Dedifferentiated amniotic fluid mesenchymal stem cell (primary cell): ENCODE data around the gene HS6ST3.
"Not testable (repeated sequence)": the region's sequence is repeated elsewhere in the genome, so short reads cannot be mapped to it uniquely, and the experiment has no call there.

Experiments used
- DNase-seq: peaks from one replicate; pipeline ENCODE4 v3.0.0-alpha.2; 2016; ENCODE audit errors: extremely low spot score

The HS6ST3 gene

DNA sequence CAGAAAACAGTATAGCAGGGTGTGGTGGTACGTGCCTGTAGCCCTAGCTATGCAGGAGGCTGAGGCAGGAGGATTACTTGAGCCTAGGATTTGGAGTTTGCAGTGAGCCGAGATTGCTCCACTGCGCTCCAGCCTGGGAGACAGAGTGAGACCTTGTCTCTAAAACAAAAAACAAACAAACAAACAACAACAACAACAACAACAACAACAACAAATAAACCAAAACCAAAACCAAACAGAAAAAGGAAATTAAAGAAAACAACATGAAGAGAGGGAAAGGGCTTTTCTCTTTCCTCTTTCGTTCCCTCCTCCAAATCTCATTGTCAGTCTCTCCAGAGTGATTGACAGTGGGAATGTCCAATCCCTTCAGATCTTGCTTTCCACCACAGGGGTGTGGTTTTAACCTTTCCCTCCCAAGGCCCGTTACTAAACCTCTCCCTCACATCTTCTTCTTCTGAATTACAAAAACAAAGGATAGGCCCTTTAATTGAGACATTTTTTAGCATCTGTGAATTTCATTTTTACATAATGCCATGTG lies 341.2 kb downstream of the HS6ST3 start:
- DNase-seq: no peak

- DNase-seq: no peak
These were observed 354.8 kb downstream of the HS6ST3 start for GRCh38 chr13:96444676-96445075.

DNA sequence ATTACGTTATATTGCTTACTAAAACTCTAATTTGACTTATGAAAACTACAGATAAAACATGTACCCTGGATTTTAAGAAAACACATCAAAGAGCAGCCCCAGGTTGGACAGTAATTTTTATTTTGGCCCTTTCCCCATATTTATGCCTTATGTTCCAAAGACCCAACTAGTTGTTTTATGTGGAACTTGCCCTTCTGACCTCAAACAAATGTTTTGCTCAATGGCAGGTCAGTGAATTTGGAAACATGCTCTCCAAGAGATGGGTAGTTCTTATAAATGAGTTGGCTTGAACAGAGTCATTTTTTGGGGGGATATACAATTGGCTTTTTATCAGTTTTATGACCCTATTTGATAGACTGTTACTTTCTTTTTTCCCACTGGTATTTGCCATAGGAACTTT lies 360.0 kb downstream of the HS6ST3 start:
- no peak for DNase-seq

- DNase-seq: no peak
These were observed 360.6 kb downstream of the HS6ST3 start for GRCh38 chr13:96450326-96451020.

DNA sequence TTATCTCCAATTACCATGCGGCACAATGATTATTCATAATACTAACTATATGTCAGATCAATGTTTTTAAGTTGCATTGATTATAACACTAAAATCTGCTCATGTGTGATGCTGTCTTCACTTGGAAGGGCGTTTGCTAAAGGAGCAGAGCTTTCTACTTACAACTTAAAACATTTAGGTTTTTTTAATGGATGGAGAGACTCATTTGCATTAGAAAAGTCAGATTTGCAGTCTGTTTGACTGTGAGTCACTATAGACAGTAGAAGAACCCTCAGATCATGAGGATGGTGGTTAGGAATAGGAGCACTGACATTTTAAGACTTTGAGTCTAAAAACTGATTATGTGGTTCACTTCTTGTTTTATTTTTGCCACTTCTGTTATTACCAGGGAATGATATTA lies 364.6 kb downstream of the HS6ST3 start:
- no peak for DNase-seq

DNA sequence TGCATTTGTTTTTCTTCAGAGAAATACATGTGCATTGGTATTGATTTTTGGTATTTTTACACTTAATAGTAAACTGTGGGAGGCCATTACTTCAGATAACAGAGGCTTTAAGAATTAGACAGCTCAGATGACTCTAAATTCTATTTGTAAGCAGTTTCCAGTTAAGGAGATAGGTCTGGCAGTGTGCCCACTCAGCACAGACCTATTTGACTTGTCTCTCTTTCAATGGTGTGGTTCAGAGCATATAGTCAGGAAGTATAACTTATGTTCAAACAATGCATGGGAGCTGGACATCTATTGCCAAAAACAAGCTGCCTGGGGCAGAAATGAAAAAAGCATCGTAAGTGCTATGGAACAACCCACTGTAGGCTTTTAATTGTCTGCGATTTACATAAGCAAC lies 370.7 kb downstream of the HS6ST3 start:
- DNase-seq: no peak

GRCh38 chr13:96473526-96474180 lies 383.7 kb downstream of the HS6ST3 start:
- DNase-seq: no peak

DNA sequence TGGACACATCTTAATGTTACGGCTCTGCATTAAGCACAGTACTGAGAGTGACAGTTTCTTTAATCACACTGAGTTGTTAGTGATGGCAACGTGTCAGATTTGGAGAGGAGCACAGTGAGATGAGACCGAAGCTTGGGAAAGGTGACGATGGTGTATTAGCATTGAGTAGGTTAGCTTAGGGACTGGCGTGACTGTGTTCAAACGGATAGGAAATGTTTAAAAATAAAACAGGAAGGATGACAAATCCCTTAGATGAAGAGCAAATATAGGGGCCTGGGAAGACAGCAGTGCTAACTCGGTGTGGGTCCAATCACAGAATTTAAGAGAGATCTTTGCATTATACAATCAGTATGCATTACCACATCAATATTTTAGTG lies 384.3 kb downstream of the HS6ST3 start:
- no peak for DNase-seq

GRCh38 chr13:96475103-96475502 lies 385.2 kb downstream of the HS6ST3 start:
- DNase-seq: no peak

- DNase-seq: no peak
These were observed 391.6 kb downstream of the HS6ST3 start for GRCh38 chr13:96481482-96481881.

DNA sequence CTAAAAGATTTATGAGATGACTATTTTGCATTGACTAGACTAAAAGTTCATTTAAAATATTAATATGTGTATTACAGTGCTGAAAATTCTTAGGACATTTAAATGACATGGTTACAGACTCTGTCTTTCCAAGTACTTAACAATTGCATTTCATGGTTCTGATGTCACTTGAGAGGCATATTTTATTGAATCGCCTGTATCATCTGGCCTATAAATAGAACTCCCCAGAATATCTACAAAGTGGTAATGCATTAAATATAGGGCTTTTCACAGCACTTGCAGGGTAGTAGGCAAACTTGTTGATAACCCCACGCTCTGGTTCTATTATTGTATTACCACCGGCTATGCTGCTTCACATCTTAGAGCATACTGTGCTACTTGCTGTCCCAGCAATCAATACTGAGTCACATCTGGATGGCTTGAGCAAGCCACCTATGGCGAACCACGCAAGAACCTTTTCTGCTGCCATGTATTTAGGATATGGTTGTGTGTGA lies 400.6 kb downstream of the HS6ST3 start:
- DNase-seq: no peak

DNA sequence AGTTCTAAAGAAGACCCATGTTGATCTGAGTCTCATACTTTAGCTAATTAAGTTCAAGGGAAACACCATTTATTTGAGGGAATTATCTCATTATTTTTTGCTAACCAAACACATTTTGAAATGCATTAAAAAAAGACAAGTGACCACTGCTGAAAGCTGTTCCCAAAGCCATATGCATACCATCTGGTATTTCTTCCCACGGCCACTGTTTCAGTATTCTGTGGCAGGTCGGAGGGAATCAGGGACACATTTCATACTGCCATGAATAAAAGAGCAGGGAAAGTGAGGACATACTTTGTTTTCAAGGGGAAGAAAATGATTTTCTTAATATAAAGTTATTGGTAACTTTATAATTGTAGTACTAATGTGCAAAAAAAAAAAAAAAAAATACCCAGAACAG lies 401.2 kb downstream of the HS6ST3 start:
- no peak for DNase-seq

DNA sequence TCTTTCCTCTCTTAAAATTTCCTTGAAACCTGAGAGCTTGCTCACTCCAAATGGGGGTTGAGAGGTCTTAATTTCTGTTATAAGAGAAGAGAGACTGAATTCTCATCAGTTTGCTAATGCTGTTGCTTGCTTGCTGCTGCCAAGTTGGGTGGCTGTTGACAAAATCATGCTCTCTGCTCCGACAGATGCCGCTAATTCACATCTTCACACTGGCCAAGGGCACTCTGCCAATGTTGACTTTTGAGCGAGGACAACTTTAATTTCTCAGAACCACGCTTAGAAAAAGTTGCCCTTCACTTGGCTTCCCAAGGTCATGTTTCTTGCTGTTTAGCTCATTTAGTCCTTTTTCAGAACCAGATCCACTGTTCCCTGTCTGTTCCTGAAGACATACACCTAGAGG lies 402.9 kb downstream of the HS6ST3 start:
- no peak for DNase-seq

- no peak for DNase-seq
These were observed 409.7 kb downstream of the HS6ST3 start for GRCh38 chr13:96499656-96500055.

- no peak for DNase-seq
These were observed 411.0 kb downstream of the HS6ST3 start for GRCh38 chr13:96500953-96501352.

DNA sequence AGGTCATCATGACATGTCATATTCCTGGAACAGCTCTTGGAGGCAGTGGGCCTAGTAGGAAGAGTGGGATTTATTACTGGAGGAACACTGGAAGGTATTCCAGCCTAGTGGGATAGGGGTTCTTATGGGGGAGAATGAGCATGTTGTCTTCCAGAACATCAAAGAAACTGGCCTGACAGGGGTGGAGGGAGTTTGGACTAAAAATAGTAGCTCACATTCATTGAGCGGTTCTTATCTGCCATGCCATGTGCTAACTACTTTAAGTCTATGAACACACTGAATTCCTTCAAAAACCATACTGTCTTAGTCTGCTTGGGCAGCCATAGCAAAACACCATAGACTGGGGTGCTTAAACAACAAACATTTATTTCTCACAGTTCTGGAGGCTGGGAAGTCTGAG lies 413.6 kb downstream of the HS6ST3 start:
- DNase-seq: no peak

DNA sequence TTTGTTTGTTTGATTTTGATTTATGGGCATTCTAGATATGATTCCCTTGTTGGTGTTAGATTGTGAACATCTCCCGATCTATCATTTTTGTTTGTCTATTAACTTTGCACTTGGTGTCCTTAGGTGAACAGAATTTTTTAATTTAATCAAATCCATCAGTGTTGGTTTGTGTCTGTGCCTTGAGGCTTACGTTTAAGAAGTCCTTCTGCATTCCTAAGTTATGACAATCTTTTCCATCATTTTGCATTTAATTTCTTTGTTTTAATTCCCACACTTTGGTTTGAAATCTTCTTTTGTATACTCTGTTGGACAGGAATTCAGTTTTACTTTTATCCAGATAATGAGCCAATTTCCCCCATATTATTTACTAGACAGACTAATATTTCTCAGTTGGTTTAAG lies 421.7 kb downstream of the HS6ST3 start:
- DNase-seq: no peak

DNA sequence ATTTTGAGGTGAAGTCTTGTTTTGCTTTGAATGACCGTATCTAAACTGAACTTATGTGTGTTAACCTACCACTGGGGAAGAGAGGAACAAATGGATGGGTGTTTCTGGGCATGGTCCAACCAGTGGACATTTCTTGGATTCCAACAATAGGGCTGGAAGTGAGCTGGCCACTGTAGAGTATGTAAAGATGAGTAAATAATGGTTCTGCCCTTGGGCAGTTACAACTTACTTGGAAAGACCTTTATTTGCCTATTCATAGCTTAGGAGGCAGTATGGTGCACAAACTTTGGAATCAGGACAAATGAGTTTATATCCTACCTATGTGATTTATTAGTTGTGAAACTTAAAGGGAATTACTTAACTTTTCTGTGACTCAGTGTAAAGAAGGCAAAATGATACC lies 429.5 kb downstream of the HS6ST3 start:
- no peak for DNase-seq

DNA sequence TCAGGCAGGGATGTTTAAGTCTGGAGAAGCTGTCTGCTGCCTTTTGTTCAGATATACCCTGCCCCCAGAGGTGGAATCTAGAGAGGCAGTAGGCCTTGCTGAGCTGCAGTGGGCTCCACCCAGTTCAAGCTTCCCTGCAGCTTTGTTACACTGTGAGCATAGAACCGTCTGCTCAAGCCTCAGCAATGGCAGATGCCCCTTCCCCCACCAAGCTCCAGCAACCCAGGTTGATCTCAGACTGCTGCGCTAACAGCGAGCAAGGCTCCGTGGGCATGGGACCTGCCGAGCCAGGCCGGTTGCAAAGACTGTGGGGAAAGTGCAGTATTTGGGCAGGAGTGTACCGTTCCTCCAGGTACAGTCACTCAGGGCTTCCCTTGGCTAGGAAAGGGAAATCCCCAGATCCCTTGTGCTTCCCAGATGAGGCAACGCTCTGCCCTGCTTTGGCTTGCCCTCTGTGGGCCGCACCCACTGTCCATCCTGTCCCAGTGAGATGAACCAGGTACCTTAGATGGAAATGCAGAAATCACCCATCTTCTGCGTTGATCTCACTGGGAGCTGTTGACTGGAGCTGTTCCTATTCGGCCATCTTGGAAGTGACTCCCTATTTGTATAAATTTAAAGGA lies 434.6 kb downstream of the HS6ST3 start:
- DNase-seq: not testable (repeated sequence)

- no peak for DNase-seq
These were observed 435.8 kb downstream of the HS6ST3 start for GRCh38 chr13:96525715-96526114.

GRCh38 chr13:96527497-96527896 lies 437.6 kb downstream of the HS6ST3 start:
- no peak for DNase-seq

DNA sequence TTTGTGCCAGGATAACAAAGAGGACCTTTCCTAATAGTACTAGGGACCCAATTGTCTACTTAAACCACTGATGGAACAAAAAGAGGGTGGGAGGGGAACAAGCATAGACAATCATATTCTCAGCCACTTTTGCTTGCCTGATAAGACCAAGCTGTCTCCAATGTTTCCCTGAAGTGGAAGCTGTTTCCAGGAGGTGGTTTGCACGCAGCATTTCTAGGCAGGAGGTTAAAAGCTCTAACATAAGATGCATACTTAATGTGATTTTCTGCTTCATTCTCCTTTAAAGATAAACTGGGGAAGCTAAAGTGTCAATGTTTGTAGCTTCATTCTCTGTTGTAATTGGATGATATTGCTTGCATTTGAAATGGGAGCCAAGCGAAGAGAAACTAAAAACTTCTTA lies 442.9 kb downstream of the HS6ST3 start:
- DNase-seq: no peak

GRCh38 chr13:96533408-96533807 lies 443.5 kb downstream of the HS6ST3 start:
- DNase-seq: no peak
